Lower lobe of right lung (tissue), 2 donors: Measurements from ENCODE around the gene DUSP10. TPM values are rescaled to one million over a fixed set of nuclear protein-coding genes. Genes with fewer than 3 reads are reported as not detected.

Experiments used
- ATAC-seq, 2 donors: fragments of 200-7000 bp; cut with Tn5 transposase; one replicate each; pipeline ENCODE4 v1.9.1; 2020 to 2022; ENCODE audit warnings: mild to moderate bottlenecking in 2 of 2, moderate library complexity in 2 of 2
- DNase-seq: peaks from one replicate; pipeline ENCODE4 v3.0.0-alpha.2; 2020
- H3K27ac ChIP-seq: fragments of 200-600 bp; one replicate; pipeline ENCODE4 v1.8.0; 2022
- H3K27me3 ChIP-seq: fragments of 200-600 bp; one replicate; pipeline ENCODE4 v1.8.0; 2022; ENCODE audit warnings: low read depth
- H3K36me3 ChIP-seq: fragments of 200-600 bp; one replicate; pipeline ENCODE4 v1.8.0; 2022; ENCODE audit warnings: mild to moderate bottlenecking
- H3K4me1 ChIP-seq: fragments of 200-600 bp; one replicate; pipeline ENCODE4 v1.8.0; 2022
- H3K4me3 ChIP-seq: fragments of 200-600 bp; one replicate; pipeline ENCODE4 v1.8.0; 2022; ENCODE audit warnings: mild to moderate bottlenecking
- H3K9me3 ChIP-seq: fragments of 200-600 bp; one replicate; pipeline ENCODE4 v1.8.0; 2022
- CTCF ChIP-seq: fragments of 200-600 bp; IDR thresholded peaks from one replicate; pipeline ENCODE4 v1.8.0; 2022; ENCODE audit warnings: antibody characterized with exemption, mild to moderate bottlenecking
- intact Hi-C: fragments of 100-400 bp; cut with DNase I; formaldehyde crosslinking; loops from one replicate; pipeline ENCODE4 v1.11.0; 2022
- total RNA-seq: library from RNA; stranded (reverse); fragmentation: NEBNext Ultra II Directional; extraction: Animal tissue kit (Norgen Biotek cat#: 25700); gene quantifications from one replicate; pipeline ENCODE4 v1.2.1, GENCODE V29; 2021
- donor health status: DM: no; HTN: yes; CAD: no; lungs with severe emphysema.

DUSP10 gene
- total RNA-seq, 1 donor from 2014 or later = 8.7 TPM

- Histone ChIP-seq H3K27me3 (no peaks in the 10 kb centered on the region), H3K4me1 (no peaks in the 10 kb centered on the region), H3K36me3 (no peaks in the 10 kb centered on the region), H3K27ac (no peak overlapping the region), H3K9me3 (no peaks in the 10 kb centered on the region), H3K4me3 (no peak overlapping the region)
- intact Hi-C loops = no loop called here
- no peak for TF ChIP-seq CTCF
- ATAC-seq = no peak
- no peak for DNase-seq
These were observed 16.6 kb upstream of the DUSP10 start for GRCh38 chr1:221758455-221758854.

- no peak for TF ChIP-seq CTCF
- no peak overlapping the region for H3K4me3 ChIP-seq
- H3K36me3 ChIP-seq = no peaks in the 10 kb centered on the region
- H3K4me1 ChIP-seq = no peaks in the 10 kb centered on the region
- ATAC-seq (no peak), DNase-seq (no peak)
- H3K27me3 ChIP-seq = no peaks in the 10 kb centered on the region
- intact Hi-C loops = no loop called here
- H3K9me3 ChIP-seq = no peaks in the 10 kb centered on the region
- no peak overlapping the region for H3K27ac ChIP-seq
These were observed 15.1 kb upstream of the DUSP10 start for GRCh38 chr1:221756830-221757551.

- no peaks in the 10 kb centered on the region for H3K4me1 ChIP-seq
- ATAC-seq = no peak
- H3K27ac ChIP-seq = no peak overlapping the region
- no peaks in the 10 kb centered on the region for H3K36me3 ChIP-seq
- no peak for DNase-seq
- H3K9me3 ChIP-seq = no peaks in the 10 kb centered on the region
- H3K27me3 ChIP-seq = no peaks in the 10 kb centered on the region
- no peak for TF ChIP-seq CTCF
- no peak overlapping the region for H3K4me3 ChIP-seq
- intact Hi-C loops = no loop called here
These were observed 11.9 kb upstream of the DUSP10 start for GRCh38 chr1:221753828-221754188.

- no peaks in the 10 kb centered on the region for H3K4me1 ChIP-seq
- TF ChIP-seq CTCF = no peak
- no peak for DNase-seq
- H3K4me3 ChIP-seq = no peak overlapping the region
- intact Hi-C loops = no loop called here
- H3K9me3 ChIP-seq = no peaks in the 10 kb centered on the region
- peak in 1 of 2 donors; percentile 54 for ATAC-seq
- H3K27me3 ChIP-seq = no peaks in the 10 kb centered on the region
- H3K36me3 ChIP-seq = no peaks in the 10 kb centered on the region
- H3K27ac ChIP-seq = no peak overlapping the region
These were observed 9.5 kb upstream of the DUSP10 start for GRCh38 chr1:221751226-221751887.

- Histone ChIP-seq H3K27me3 (no peaks in the 10 kb centered on the region), H3K9me3 (no peaks in the 10 kb centered on the region), H3K27ac (no peak overlapping the region), H3K4me3 (no peak overlapping the region), H3K4me1 (peaks cover 1% of the 10 kb centered on the region), H3K36me3 (no peaks in the 10 kb centered on the region)
- DNase-seq (no peak), ATAC-seq (no peak)
- intact Hi-C loops = no loop called here
- TF ChIP-seq CTCF = no peak
These were observed 7.1 kb upstream of the DUSP10 start for GRCh38 chr1:221748981-221749380.
